Stimulated activated memory B cell treated with anti-CD40 and anti-IgM and Interleukin-4, amounts not matched to agents 10 μg/mL and 1 μg/mL and 100 μg/mL, for 72 hours (primary cell): ENCODE data around the gene UGCG.
"Not testable (repeated sequence)": the region's sequence is repeated elsewhere in the genome, so short reads cannot be mapped to it uniquely, and the experiment has no call there.

Source experiments
- ATAC-seq: fragments of 150-1000 bp; cut with Tn5 transposase; 2 replicates; pipeline ENCODE4 v1.10.0; 2021
- H3K27ac Mint-ChIP-seq: one replicate; pipeline ENCODE4 v1.8.0; 2022; ENCODE audit warnings: mild to moderate bottlenecking, mixed read lengths
- H3K27me3 Mint-ChIP-seq: one replicate; pipeline ENCODE4 v1.8.0; 2022; ENCODE audit warnings: mixed read lengths
- H3K36me3 Mint-ChIP-seq: one replicate; pipeline ENCODE4 v1.8.0; 2022; ENCODE audit warnings: mixed read lengths
- H3K4me1 Mint-ChIP-seq: one replicate; pipeline ENCODE4 v1.8.0; 2022; ENCODE audit warnings: mixed read lengths
- H3K4me3 Mint-ChIP-seq: one replicate; pipeline ENCODE4 v1.8.0; 2022; ENCODE audit warnings: mild to moderate bottlenecking, moderate library complexity, mixed read lengths
- H3K9me3 Mint-ChIP-seq: one replicate; pipeline ENCODE4 v1.8.0; 2022; ENCODE audit warnings: mixed read lengths

UGCG gene

GRCh38 chr9:111902391-111903139, 6.0 kb downstream of the UGCG start:
- H3K9me3 Mint-ChIP-seq: no peaks in the 10 kb centered on the region
- H3K27ac Mint-ChIP-seq: peak overlapping the region; percentile 42
- peaks cover 28% of the 10 kb centered on the region for H3K36me3 Mint-ChIP-seq
- no peak for ATAC-seq
- H3K4me1 Mint-ChIP-seq: peaks cover 41% of the 10 kb centered on the region
- peak overlapping the region; percentile 28 for H3K4me3 Mint-ChIP-seq
- no peaks in the 10 kb centered on the region for H3K27me3 Mint-ChIP-seq

- H3K36me3 Mint-ChIP-seq: peaks cover 28% of the 10 kb centered on the region
Measured at GRCh38 chr9:111903535-111903934, 6.9 kb downstream of the UGCG start.

GRCh38 chr9:111904026-111904425, 7.4 kb downstream of the UGCG start:
- no peak for ATAC-seq
- H3K4me1 Mint-ChIP-seq: peaks cover 55% of the 10 kb centered on the region
- H3K4me3 Mint-ChIP-seq: peak overlapping the region; percentile 48
- H3K36me3 Mint-ChIP-seq: peaks cover 28% of the 10 kb centered on the region
- no peaks in the 10 kb centered on the region for H3K27me3 Mint-ChIP-seq
- H3K9me3 Mint-ChIP-seq: no peaks in the 10 kb centered on the region
- H3K27ac Mint-ChIP-seq: peak overlapping the region; percentile 42

More at GRCh38 chr9:111903535-111903934, 6.9 kb downstream of the UGCG start:
- H3K4me3 Mint-ChIP-seq: peak overlapping the region; percentile 48
- H3K27ac Mint-ChIP-seq: peak overlapping the region; percentile 42
- H3K9me3 Mint-ChIP-seq, H3K27me3 Mint-ChIP-seq, ATAC-seq: not testable (repeated sequence)
- H3K4me1 Mint-ChIP-seq: peaks cover 50% of the 10 kb centered on the region

- H3K9me3 Mint-ChIP-seq: no peaks in the 10 kb centered on the region
- no peaks in the 10 kb centered on the region for H3K27me3 Mint-ChIP-seq
- no peak for ATAC-seq
- peak overlapping the region; percentile 42 for H3K27ac Mint-ChIP-seq
- H3K4me1 Mint-ChIP-seq: peaks cover 64% of the 10 kb centered on the region
- peak overlapping the region; percentile 18 for H3K4me3 Mint-ChIP-seq
- H3K36me3 Mint-ChIP-seq: peaks cover 32% of the 10 kb centered on the region
Measured at GRCh38 chr9:111904891-111905291, 8.3 kb downstream of the UGCG start.

- no peak for ATAC-seq
- H3K4me1 Mint-ChIP-seq: peaks cover 84% of the 10 kb centered on the region
Measured at GRCh38 chr9:111907147-111907546, 10.5 kb downstream of the UGCG start.

GRCh38 chr9:111909444-111909843, 12.8 kb downstream of the UGCG start:
- Mint-ChIP-seq H3K4me1 (peaks cover 93% of the 10 kb centered on the region), H3K27ac (peak overlapping the region; percentile 85), H3K27me3 (no peaks in the 10 kb centered on the region), H3K36me3 (peaks cover 39% of the 10 kb centered on the region), H3K9me3 (no peaks in the 10 kb centered on the region), H3K4me3 (peak overlapping the region; percentile 55)
- peak; percentile 70 for ATAC-seq

More at GRCh38 chr9:111907147-111907546, 10.5 kb downstream of the UGCG start:
- H3K27me3 Mint-ChIP-seq: no peaks in the 10 kb centered on the region
- H3K9me3 Mint-ChIP-seq: no peaks in the 10 kb centered on the region
- H3K27ac Mint-ChIP-seq: peak overlapping the region; percentile 85
- peaks cover 42% of the 10 kb centered on the region for H3K36me3 Mint-ChIP-seq
- H3K4me3 Mint-ChIP-seq: peak overlapping the region; percentile 52

GRCh38 chr9:111910428-111910827, 13.8 kb downstream of the UGCG start:
- H3K27ac Mint-ChIP-seq: peak overlapping the region; percentile 85
- H3K4me3 Mint-ChIP-seq: peak overlapping the region; percentile 9
- no peaks in the 10 kb centered on the region for H3K27me3 Mint-ChIP-seq
- H3K9me3 Mint-ChIP-seq: no peaks in the 10 kb centered on the region
- peaks cover 93% of the 10 kb centered on the region for H3K4me1 Mint-ChIP-seq
- ATAC-seq: no peak
- H3K36me3 Mint-ChIP-seq: peaks cover 42% of the 10 kb centered on the region

GRCh38 chr9:111913159-111913558, 16.5 kb downstream of the UGCG start:
- ATAC-seq: no peak
- Mint-ChIP-seq H3K4me3 (peak overlapping the region; percentile 38), H3K9me3 (no peaks in the 10 kb centered on the region), H3K27me3 (no peaks in the 10 kb centered on the region), H3K4me1 (peaks cover 89% of the 10 kb centered on the region), H3K36me3 (peaks cover 41% of the 10 kb centered on the region), H3K27ac (peak overlapping the region; percentile 86)

GRCh38 chr9:111914749-111915424, 18.3 kb downstream of the UGCG start:
- no peak for ATAC-seq
- Mint-ChIP-seq H3K9me3 (no peaks in the 10 kb centered on the region), H3K4me1 (peaks cover 82% of the 10 kb centered on the region), H3K27ac (peak overlapping the region; percentile 86), H3K4me3 (peak overlapping the region; percentile 71), H3K27me3 (no peaks in the 10 kb centered on the region), H3K36me3 (peaks cover 48% of the 10 kb centered on the region)

GRCh38 chr9:111915425-111915758, 18.8 kb downstream of the UGCG start:
- H3K27ac Mint-ChIP-seq: peak overlapping the region; percentile 86
- peaks cover 82% of the 10 kb centered on the region for H3K4me1 Mint-ChIP-seq
- peaks cover 51% of the 10 kb centered on the region for H3K36me3 Mint-ChIP-seq
- peak overlapping the region; percentile 71 for H3K4me3 Mint-ChIP-seq
- no peak for ATAC-seq
- no peaks in the 10 kb centered on the region for H3K27me3 Mint-ChIP-seq
- no peaks in the 10 kb centered on the region for H3K9me3 Mint-ChIP-seq

GRCh38 chr9:111916234-111916645, 19.6 kb downstream of the UGCG start:
- Mint-ChIP-seq H3K4me1 (peaks cover 78% of the 10 kb centered on the region), H3K4me3 (peak overlapping the region; percentile 30), H3K27me3 (no peaks in the 10 kb centered on the region), H3K9me3 (no peaks in the 10 kb centered on the region), H3K27ac (peak overlapping the region; percentile 86), H3K36me3 (peaks cover 49% of the 10 kb centered on the region)
- ATAC-seq: peak; percentile 81

- peaks cover 72% of the 10 kb centered on the region for H3K4me1 Mint-ChIP-seq
- peak overlapping the region; percentile 86 for H3K27ac Mint-ChIP-seq
- H3K36me3 Mint-ChIP-seq: peaks cover 49% of the 10 kb centered on the region
- H3K4me3 Mint-ChIP-seq: peak overlapping the region; percentile 62
- ATAC-seq: no peak
- no peaks in the 10 kb centered on the region for H3K27me3 Mint-ChIP-seq
- no peaks in the 10 kb centered on the region for H3K9me3 Mint-ChIP-seq
Measured at GRCh38 chr9:111917201-111917600, 20.6 kb downstream of the UGCG start.

- peaks cover 67% of the 10 kb centered on the region for H3K4me1 Mint-ChIP-seq
Measured at GRCh38 chr9:111917980-111918379, 21.4 kb downstream of the UGCG start.

GRCh38 chr9:111919875-111920274, 23.3 kb downstream of the UGCG start:
- no peaks in the 10 kb centered on the region for H3K27me3 Mint-ChIP-seq
- H3K9me3 Mint-ChIP-seq: no peaks in the 10 kb centered on the region
- peak overlapping the region; percentile 50 for H3K4me3 Mint-ChIP-seq
- peaks cover 39% of the 10 kb centered on the region for H3K36me3 Mint-ChIP-seq
- ATAC-seq: peak; percentile 65
- peaks cover 48% of the 10 kb centered on the region for H3K4me1 Mint-ChIP-seq
- peak overlapping the region; percentile 81 for H3K27ac Mint-ChIP-seq

More at GRCh38 chr9:111917980-111918379, 21.4 kb downstream of the UGCG start:
- H3K27ac Mint-ChIP-seq: peak overlapping the region; percentile 86
- H3K36me3 Mint-ChIP-seq: peaks cover 49% of the 10 kb centered on the region
- no peaks in the 10 kb centered on the region for H3K27me3 Mint-ChIP-seq
- H3K4me3 Mint-ChIP-seq: peak overlapping the region; percentile 9
- no peak for ATAC-seq
- H3K9me3 Mint-ChIP-seq: no peaks in the 10 kb centered on the region

- Mint-ChIP-seq H3K4me3 (no peak overlapping the region), H3K27me3 (no peaks in the 10 kb centered on the region), H3K4me1 (peaks cover 46% of the 10 kb centered on the region), H3K36me3 (peaks cover 33% of the 10 kb centered on the region), H3K27ac (peak overlapping the region; percentile 24), H3K9me3 (no peaks in the 10 kb centered on the region)
- no peak for ATAC-seq
Measured at GRCh38 chr9:111920531-111920930, 23.9 kb downstream of the UGCG start.
